Measurements from ENCODE around the gene MEIS2. TPM values are rescaled to one million over a fixed set of nuclear protein-coding genes. Genes with fewer than 3 reads are reported as not detected.
A peak's percentile ranks its signal among the peaks of the same experiment; 100 is the strongest.

Gene MEIS2
- polyA plus RNA-seq, 4 donors = 123 to 164 (median 145) TPM

GRCh38 chr15:36844534-36844998 is 255.8 kb downstream of the MEIS2 start:
- DNase-seq (ENCODE audit: low read depth in 4 of 4, low spot score in 3 of 4) = peak in 1 of 4 donors; percentile 20

GRCh38 chr15:36843822-36844221 is 256.5 kb downstream of the MEIS2 start:
- no peak for DNase-seq (ENCODE audit: low read depth in 4 of 4, low spot score in 3 of 4)

- DNase-seq (ENCODE audit: low read depth in 4 of 4, low spot score in 3 of 4) = peak in 2 of 4 donors; percentile 14 to 30
Observed at GRCh38 chr15:36841193-36841592, 259.2 kb downstream of the MEIS2 start.

Measured in right renal pelvis (tissue), 4 donors.